CD8-positive, alpha-beta memory T cell (primary cell): ENCODE measurements around the gene LIPN. TPM values are rescaled to one million over a fixed set of nuclear protein-coding genes. Genes with fewer than 3 reads are reported as not detected.

Experiments
- CTCF ChIA-PET: fragments of 350-600 bp; sonication (Branson Sonifier 250); formaldehyde crosslinking; loops from one replicate; lab custom pipeline; 2021; ENCODE audit warnings: antibody characterized with exemption; lab: Charles Lee
- POLR2A ChIA-PET: fragments of 350-600 bp; sonication (Branson Sonifier 250); formaldehyde crosslinking; loops from one replicate; lab custom pipeline; 2021; ENCODE audit warnings: antibody characterized with exemption; lab: Charles Lee
- DNase-seq, 5 donors: peaks; one replicate each; pipeline versions ENCODE4 v3.0.0 to v3.0.0-alpha.2; 2020 to 2022; ENCODE audit warnings: mixed read lengths in 1 of 5
- H3K27ac ChIP-seq: one replicate; pipeline ENCODE4 v1.7.0; 2013; ENCODE audit warnings: low read depth, mild to moderate bottlenecking, low read length, moderate library complexity
- H3K27me3 ChIP-seq: 2 replicates; pipeline ENCODE4 v1.7.0; 2013; ENCODE audit warnings: low read length, mild to moderate bottlenecking; ENCODE audit not compliant: insufficient read depth, poor library complexity, severe bottlenecking
- H3K36me3 ChIP-seq: 2 replicates; pipeline ENCODE4 v1.7.0; 2013; ENCODE audit warnings: mild to moderate bottlenecking, low read length, moderate library complexity; ENCODE audit not compliant: insufficient read depth
- H3K4me1 ChIP-seq: 2 replicates; pipeline ENCODE4 v1.7.0; 2013; ENCODE audit warnings: mild to moderate bottlenecking, low read length, moderate library complexity; ENCODE audit not compliant: insufficient read depth
- H3K4me3 ChIP-seq: 2 replicates; pipeline ENCODE4 v1.7.0; 2013; ENCODE audit warnings: mild to moderate bottlenecking, low read length
- H3K9me3 ChIP-seq: 2 replicates; pipeline ENCODE4 v1.7.0; 2013; ENCODE audit warnings: mild to moderate bottlenecking, low read length
- H3K27ac Mint-ChIP-seq, 8 donors: one replicate each; pipeline ENCODE4 v1.8.0; 2020 to 2021; ENCODE audit warnings: mixed read lengths in 8 of 8, mild to moderate bottlenecking in 6 of 8, inconsistent platforms in 3 of 8, moderate library complexity in 3 of 8
- H3K27me3 Mint-ChIP-seq, 2 donors: one replicate each; pipeline ENCODE4 v1.8.0; 2020 to 2021; ENCODE audit warnings: mixed read lengths in 2 of 2, mild to moderate bottlenecking in 1 of 2, moderate library complexity in 1 of 2
- H3K36me3 Mint-ChIP-seq, 3 donors: one replicate each; pipeline ENCODE4 v1.8.0; 2020 to 2021; ENCODE audit warnings: mixed read lengths in 3 of 3, inconsistent platforms in 1 of 3, mild to moderate bottlenecking in 1 of 3
- H3K4me1 Mint-ChIP-seq, 3 donors: one replicate each; pipeline ENCODE4 v1.8.0; 2020 to 2021; ENCODE audit warnings: mixed read lengths in 3 of 3, inconsistent platforms in 1 of 3, mild to moderate bottlenecking in 1 of 3
- H3K4me3 Mint-ChIP-seq, 7 donors: one replicate each; pipeline ENCODE4 v1.8.0; 2020 to 2021; ENCODE audit warnings: mixed read lengths in 7 of 7, mild to moderate bottlenecking in 6 of 7, moderate library complexity in 4 of 7, inconsistent platforms in 2 of 7
- H3K9me3 Mint-ChIP-seq, 5 donors: one replicate each; pipeline ENCODE4 v1.8.0; 2020 to 2022; ENCODE audit warnings: mixed read lengths in 5 of 5, mild to moderate bottlenecking in 3 of 5, moderate library complexity in 2 of 5, inconsistent platforms in 1 of 5
- polyA plus RNA-seq: library from polyadenylated mRNA; unstranded; fragments of 300-500 nt; fragmentation: Illumina TruSeq; gene quantifications from one replicate; pipeline ENCODE4 v1.2.3, GENCODE V29; 2021
- total RNA-seq, 2 experiments: library from RNA; stranded (reverse); gene quantifications; one replicate each; pipeline ENCODE4 v1.2.3, GENCODE V29; 2021

LIPN gene, protein sequence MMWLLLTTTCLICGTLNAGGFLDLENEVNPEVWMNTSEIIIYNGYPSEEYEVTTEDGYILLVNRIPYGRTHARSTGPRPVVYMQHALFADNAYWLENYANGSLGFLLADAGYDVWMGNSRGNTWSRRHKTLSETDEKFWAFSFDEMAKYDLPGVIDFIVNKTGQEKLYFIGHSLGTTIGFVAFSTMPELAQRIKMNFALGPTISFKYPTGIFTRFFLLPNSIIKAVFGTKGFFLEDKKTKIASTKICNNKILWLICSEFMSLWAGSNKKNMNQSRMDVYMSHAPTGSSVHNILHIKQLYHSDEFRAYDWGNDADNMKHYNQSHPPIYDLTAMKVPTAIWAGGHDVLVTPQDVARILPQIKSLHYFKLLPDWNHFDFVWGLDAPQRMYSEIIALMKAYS
- not detected for total RNA-seq
- not detected for polyA plus RNA-seq

DNA sequence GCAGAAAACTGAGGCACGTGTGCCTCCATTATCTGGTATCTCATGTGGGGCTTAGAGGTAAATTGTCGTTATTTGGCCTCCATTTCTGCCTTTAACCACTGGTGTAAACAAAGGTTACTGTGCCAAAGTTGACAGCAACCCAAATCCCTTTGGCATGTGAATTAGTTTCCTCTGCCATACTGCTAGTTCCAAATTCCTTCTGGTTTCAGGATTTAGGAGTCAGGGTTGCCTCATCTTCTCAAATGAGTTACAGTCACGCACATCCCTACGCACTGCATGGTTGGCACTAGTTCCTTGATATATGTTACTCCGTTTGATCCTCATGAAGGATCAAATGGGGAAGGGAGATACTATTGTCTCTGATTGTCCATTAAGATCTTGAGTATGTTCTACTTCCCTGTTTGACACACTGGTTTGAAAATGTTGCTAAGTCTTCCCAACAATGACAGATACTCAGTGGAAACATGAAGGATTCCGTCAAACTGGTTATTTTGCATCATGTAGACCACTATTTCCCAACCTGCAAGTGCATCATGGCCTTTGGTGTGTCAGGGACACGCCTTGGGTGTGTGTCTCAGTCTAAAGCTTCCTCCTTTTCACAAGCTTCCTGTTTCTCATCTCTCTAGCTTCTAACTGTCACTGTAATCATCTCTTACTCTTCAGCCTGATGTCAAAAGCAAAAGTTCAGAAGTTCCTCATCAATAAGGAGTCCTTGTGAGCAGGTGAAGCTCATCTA is at the start of gene LIPN:
Gene LIPN, plus strand, starts transcription at position 655 of the 736 bp plus-strand sequence. CDS start 1,386 bp downstream, outside the sequence.
- Histone ChIP-seq H3K4me3 (no peak within 1 kb of the TSS), H3K27me3 (no peaks in the 10 kb centered on the region), H3K36me3 (no peaks in the 10 kb centered on the region), H3K27ac (no peak within 1 kb of the TSS), H3K9me3 (no peaks in the 10 kb centered on the region), H3K4me1 (no peaks in the 10 kb centered on the region)
- Mint-ChIP-seq H3K36me3 (no peaks in the 10 kb centered on the region), H3K4me3 (no peak within 1 kb of the TSS), H3K4me1 (peaks cover 4 to 10% (median 6%) of the 10 kb centered on the region in 3 donors), H3K9me3 (no peaks in the 10 kb centered on the region), H3K27ac (peak within 1 kb of the TSS in 1 of 8 donors; percentile 58), H3K27me3 (peaks cover 0 to 4% of the 10 kb centered on the region in 2 donors)
- DNase-seq = no peak
- CTCF ChIA-PET = interaction anchor here (1.2 to 1.4 kb wide), 2 partner anchors 76 to 458 kb away, joined by 3 to 4 read pairs; no protein-coding TSS in a partner anchor
- POLR2A ChIA-PET = no interaction called here

DNA sequence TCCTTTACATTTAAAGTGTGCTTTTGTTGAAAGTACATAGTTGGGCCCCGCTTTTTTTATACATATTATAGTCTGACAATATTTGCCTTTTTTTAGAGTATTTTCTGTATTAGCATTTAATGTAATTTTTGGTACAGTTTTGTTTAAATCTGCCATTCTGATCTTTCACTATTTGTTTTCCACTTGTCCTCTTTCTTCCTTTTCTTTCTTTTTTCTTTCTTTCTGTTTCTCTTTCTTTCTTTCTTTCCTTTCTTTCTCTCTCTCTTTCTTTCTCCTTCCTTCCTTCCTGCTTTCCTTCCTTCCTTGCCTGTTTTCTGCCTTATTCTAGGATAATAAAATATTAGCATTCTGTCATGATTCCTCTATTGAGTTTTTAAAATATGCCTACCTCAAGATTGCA is 44.3 kb upstream of the LIPN start:
- no peaks in the 10 kb centered on the region for H3K9me3 Mint-ChIP-seq
- H3K4me3 Mint-ChIP-seq = no peak overlapping the region
- no peaks in the 10 kb centered on the region for H3K36me3 Mint-ChIP-seq
- peaks cover 5 to 12% of the 10 kb centered on the region in 2 donors for H3K27me3 Mint-ChIP-seq
- H3K4me3 ChIP-seq = no peak overlapping the region
- no peak for DNase-seq
- no peak overlapping the region for H3K27ac ChIP-seq
- ChIA-PET CTCF (no interaction called here), POLR2A (no interaction called here)
- H3K9me3 ChIP-seq = no peaks in the 10 kb centered on the region
- no peaks in the 10 kb centered on the region for H3K4me1 Mint-ChIP-seq
- H3K27ac Mint-ChIP-seq = no peak overlapping the region
- H3K27me3 ChIP-seq = no peaks in the 10 kb centered on the region
- H3K36me3 ChIP-seq = no peaks in the 10 kb centered on the region
- H3K4me1 ChIP-seq = no peaks in the 10 kb centered on the region

DNA sequence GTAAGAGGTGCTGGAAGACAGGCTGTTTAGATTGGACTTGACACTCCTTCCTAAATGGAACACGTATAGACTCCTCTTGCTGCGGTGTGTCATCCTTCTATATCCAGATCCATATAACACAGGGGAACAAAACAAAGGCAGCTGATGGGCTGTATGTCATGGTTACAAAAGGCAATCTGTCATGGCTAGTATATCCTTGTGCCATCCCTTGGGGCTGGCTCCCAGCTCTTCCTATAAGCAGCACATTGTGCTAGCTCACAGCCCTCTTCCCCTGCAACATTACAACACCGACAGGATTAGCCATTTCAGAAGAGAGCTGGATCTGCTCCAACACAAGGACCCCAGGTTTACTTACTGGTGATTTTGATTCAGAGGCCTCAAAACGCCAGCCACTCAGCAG is 38.4 kb upstream of the LIPN start:
- Mint-ChIP-seq H3K27ac (no peak overlapping the region), H3K4me1 (no peaks in the 10 kb centered on the region), H3K9me3 (no peaks in the 10 kb centered on the region), H3K36me3 (no peaks in the 10 kb centered on the region), H3K27me3 (peaks cover 6 to 15% of the 10 kb centered on the region in 2 donors), H3K4me3 (no peak overlapping the region)
- H3K27me3 ChIP-seq = no peaks in the 10 kb centered on the region
- no peaks in the 10 kb centered on the region for H3K4me1 ChIP-seq
- CTCF ChIA-PET = no interaction called here
- DNase-seq = no peak
- no peaks in the 10 kb centered on the region for H3K9me3 ChIP-seq
- H3K4me3 ChIP-seq = no peak overlapping the region
- POLR2A ChIA-PET = no interaction called here
- no peaks in the 10 kb centered on the region for H3K36me3 ChIP-seq
- no peak overlapping the region for H3K27ac ChIP-seq

DNA sequence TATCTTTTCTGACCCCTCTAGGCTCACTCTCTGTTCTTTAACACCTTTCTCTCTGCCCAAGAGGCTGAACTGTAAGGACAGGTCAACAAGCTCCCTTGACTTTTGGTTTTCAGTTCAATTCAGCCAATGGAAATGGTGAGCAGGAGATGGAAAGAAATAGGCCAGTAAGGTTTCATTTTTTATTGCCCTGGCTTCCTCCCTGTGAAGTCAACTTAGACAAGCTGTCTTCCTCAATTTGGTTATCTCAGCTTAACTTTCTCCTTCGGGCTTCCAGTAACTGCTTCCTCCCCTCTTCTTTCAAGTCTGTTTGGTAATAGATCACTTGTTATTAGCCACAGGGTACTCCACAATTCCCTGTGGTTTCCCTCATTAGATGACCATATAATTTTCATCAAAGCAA is 34.0 kb upstream of the LIPN start:
- Mint-ChIP-seq H3K27me3 (peaks cover 2 to 3% of the 10 kb centered on the region in 2 donors), H3K4me1 (no peaks in the 10 kb centered on the region), H3K27ac (peak overlapping the region in 1 of 8 donors; percentile 68), H3K36me3 (no peaks in the 10 kb centered on the region), H3K9me3 (no peaks in the 10 kb centered on the region), H3K4me3 (no peak overlapping the region)
- DNase-seq = no peak
- H3K9me3 ChIP-seq = no peaks in the 10 kb centered on the region
- ChIA-PET CTCF (no interaction called here), POLR2A (no interaction called here)
- no peaks in the 10 kb centered on the region for H3K27me3 ChIP-seq
- no peak overlapping the region for H3K4me3 ChIP-seq
- H3K27ac ChIP-seq = no peak overlapping the region
- H3K4me1 ChIP-seq = no peaks in the 10 kb centered on the region
- H3K36me3 ChIP-seq = no peaks in the 10 kb centered on the region

DNA sequence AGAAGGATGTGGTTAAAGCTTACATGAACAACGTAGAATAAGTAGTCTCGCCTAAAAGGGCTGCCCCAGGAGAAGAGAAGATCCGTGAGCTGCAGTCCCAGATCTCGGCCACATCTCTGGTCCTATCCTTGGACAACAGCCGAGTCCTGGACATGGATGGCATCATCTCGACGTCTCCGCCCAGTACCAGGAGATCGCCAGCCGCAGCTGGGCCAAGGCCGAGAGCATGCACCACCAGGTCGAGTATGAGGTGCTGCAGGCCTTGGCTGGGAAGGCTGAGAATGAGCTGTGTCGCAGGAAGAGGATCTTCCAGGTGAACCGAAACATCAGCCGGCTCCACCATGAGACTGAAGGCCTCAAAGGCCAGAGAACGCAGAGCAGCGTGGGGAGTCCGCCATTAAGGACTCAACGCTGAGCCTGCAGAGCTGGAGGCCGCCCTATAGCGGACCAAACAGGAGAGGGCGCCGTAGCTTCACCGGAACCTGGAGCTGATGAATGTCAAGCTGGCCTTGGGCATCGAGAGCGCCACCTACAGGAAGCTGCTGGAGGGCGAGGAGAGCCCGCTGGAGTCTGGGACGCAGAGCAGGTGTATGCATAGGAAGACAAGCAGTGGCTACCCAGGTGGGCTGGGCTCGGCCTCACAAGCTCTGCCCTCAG is 31.6 kb upstream of the LIPN start:
- CTCF ChIA-PET = interaction anchor here (1.0 to 2.0 kb wide), 2 partner anchors 82 to 206 kb away, joined by 3 to 8 read pairs; no protein-coding TSS in a partner anchor
- Mint-ChIP-seq H3K4me3 (no peak overlapping the region), H3K27me3 (peaks cover 2 to 3% of the 10 kb centered on the region in 2 donors), H3K9me3 (no peaks in the 10 kb centered on the region), H3K27ac (no peak overlapping the region), H3K4me1 (no peaks in the 10 kb centered on the region), H3K36me3 (no peaks in the 10 kb centered on the region)
- DNase-seq = peak in 1 of 5 donors; percentile 52
- POLR2A ChIA-PET = no interaction called here
- Histone ChIP-seq H3K27me3 (no peaks in the 10 kb centered on the region), H3K4me1 (no peaks in the 10 kb centered on the region), H3K4me3 (no peak overlapping the region), H3K36me3 (no peaks in the 10 kb centered on the region), H3K9me3 (no peaks in the 10 kb centered on the region), H3K27ac (no peak overlapping the region)

DNA sequence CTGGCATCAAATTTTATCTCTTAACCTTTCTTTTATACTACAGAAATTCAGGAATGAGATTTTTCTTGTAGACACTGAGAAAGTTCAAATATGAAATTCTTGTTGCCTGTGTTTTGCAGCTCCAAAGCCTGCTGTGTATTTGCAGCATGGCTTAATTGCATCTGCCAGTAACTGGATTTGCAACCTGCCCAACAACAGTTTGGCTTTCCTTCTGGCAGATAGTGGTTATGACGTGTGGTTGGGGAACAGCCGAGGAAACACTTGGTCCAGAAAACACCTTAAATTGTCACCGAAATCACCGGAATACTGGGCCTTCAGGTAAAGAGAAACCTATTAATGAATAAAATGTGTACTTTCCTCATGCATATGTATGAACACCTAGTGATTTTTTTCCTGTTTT is 29.0 kb upstream of the LIPN start:
- Mint-ChIP-seq H3K27me3 (peaks cover 0 to 4% of the 10 kb centered on the region in 2 donors), H3K27ac (no peak overlapping the region), H3K4me1 (no peaks in the 10 kb centered on the region), H3K9me3 (no peaks in the 10 kb centered on the region), H3K4me3 (no peak overlapping the region), H3K36me3 (no peaks in the 10 kb centered on the region)
- Histone ChIP-seq H3K4me3 (no peak overlapping the region), H3K27me3 (no peaks in the 10 kb centered on the region), H3K4me1 (no peaks in the 10 kb centered on the region), H3K36me3 (no peaks in the 10 kb centered on the region), H3K27ac (no peak overlapping the region), H3K9me3 (no peaks in the 10 kb centered on the region)
- ChIA-PET CTCF (no interaction called here), POLR2A (no interaction called here)
- no peak for DNase-seq

DNA sequence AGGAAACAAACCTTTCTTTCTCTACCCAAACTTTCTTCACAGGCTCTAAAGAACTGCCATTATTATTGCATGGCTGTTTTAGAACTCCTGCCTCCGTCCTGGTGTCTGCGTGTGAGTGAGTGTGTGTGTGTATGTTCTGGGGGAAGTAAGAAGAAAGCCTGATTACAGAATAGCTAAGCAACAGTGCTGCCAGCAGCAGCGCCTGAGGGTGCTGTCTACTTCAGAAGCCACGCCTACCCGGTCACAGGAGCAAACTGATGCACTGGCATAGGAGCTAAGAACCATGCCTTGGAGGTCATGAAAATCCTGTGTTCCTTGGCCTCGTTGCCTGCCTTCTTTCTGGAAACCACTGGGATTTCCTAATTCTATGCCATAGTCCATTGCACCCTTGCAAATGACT is 28.5 kb upstream of the LIPN start:
- H3K27me3 ChIP-seq = no peaks in the 10 kb centered on the region
- H3K4me1 ChIP-seq = no peaks in the 10 kb centered on the region
- no peaks in the 10 kb centered on the region for H3K9me3 Mint-ChIP-seq
- no peak overlapping the region for H3K4me3 ChIP-seq
- no peaks in the 10 kb centered on the region for H3K9me3 ChIP-seq
- no peaks in the 10 kb centered on the region for H3K36me3 Mint-ChIP-seq
- H3K4me1 Mint-ChIP-seq = no peaks in the 10 kb centered on the region
- no peaks in the 10 kb centered on the region for H3K36me3 ChIP-seq
- H3K27ac ChIP-seq = no peak overlapping the region
- ChIA-PET POLR2A (no interaction called here), CTCF (no interaction called here)
- no peak overlapping the region for H3K27ac Mint-ChIP-seq
- H3K27me3 Mint-ChIP-seq = peaks cover 0 to 3% of the 10 kb centered on the region in 2 donors
- no peak overlapping the region for H3K4me3 Mint-ChIP-seq
- no peak for DNase-seq

DNA sequence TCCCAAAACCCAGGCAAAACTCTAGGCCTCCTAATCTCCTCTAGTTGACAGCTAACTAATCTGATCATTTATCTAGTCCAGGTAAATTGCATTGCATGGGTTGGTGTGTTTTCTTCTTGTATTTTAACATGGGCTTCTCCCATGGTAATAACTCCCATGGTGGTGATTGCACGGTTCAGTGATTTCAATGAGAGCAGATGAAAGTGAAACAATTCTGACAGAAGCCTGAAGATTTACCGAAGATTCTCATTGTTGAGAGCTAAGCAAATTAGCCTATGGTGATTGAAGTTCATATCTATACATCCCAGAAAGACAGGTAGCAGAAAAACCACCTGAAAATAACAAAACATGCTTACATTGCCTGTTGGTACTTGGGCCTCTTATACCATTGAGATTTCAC is 26.6 kb upstream of the LIPN start:
- no peaks in the 10 kb centered on the region for H3K9me3 Mint-ChIP-seq

More for the DNA sequence above, 26.6 kb upstream of the LIPN start:
- H3K27ac ChIP-seq = no peak overlapping the region
- Mint-ChIP-seq H3K4me3 (no peak overlapping the region), H3K27me3 (peaks cover 5 to 6% of the 10 kb centered on the region in 2 donors), H3K36me3 (no peaks in the 10 kb centered on the region), H3K27ac (no peak overlapping the region), H3K4me1 (no peaks in the 10 kb centered on the region)
- no peak overlapping the region for H3K4me3 ChIP-seq
- ChIA-PET POLR2A (no interaction called here), CTCF (no interaction called here)
- H3K27me3 ChIP-seq = no peaks in the 10 kb centered on the region
- DNase-seq = no peak
- no peaks in the 10 kb centered on the region for H3K36me3 ChIP-seq
- H3K4me1 ChIP-seq = no peaks in the 10 kb centered on the region
- no peaks in the 10 kb centered on the region for H3K9me3 ChIP-seq
